Activated T-helper 1 cell treated with Interleukin-2 at 50 U/mL for 16 hours (primary cell): ENCODE results near the gene PSMD3.
A peak's percentile ranks its signal among the peaks of the same experiment; 100 is the strongest.

Experiments
- DNase-seq: peaks from one replicate; pipeline ENCODE4 v3.0.0-alpha.2; 2020; ENCODE audit warnings: low read depth

PSMD3 gene

GRCh38 chr17:39960524-39961041 lies 20.0 kb upstream of the PSMD3 start:
- no peak for DNase-seq

DNA sequence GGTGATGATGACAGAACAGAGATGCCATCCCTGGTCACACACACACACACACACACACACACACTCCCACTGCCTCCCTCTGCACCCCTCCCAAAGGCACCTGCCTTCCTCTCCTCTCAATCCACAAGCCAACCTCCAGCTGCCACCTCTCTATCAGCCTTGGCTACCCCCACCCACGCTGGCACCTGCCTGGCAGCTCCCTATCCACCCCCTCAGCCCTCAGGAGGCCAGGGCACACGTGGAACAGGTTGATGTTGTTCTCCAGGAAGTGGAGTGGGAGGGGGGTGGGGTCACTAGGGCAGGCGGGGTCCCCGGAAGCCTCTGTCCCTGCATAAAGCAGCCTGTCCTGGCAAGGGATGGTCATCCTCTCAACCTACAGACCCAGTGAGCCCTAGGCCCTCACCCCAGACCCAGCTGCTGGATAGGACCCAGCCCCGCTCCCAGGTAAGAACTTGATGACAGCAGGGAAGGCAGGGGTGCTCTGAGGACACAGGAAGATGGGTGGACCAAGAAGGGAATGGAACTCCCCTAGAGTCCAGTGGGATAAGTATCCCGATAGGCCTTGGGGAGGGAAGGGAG lies 17.9 kb upstream of the PSMD3 start, which contains the start of gene GSDMA:
GSDMA (plus strand) TSS at position 363 of the 579 bp plus-strand sequence. CDS start 2,684 bp downstream, outside the sequence.
- no peak for DNase-seq

GRCh38 chr17:39963829-39964228 lies 16.8 kb upstream of the PSMD3 start:
- peak; percentile 23 for DNase-seq

- no peak for DNase-seq
Measured at GRCh38 chr17:39965017-39965699, 15.4 kb upstream of the PSMD3 start.

- no peak for DNase-seq
Measured at GRCh38 chr17:39966771-39967170, 13.8 kb upstream of the PSMD3 start.

- DNase-seq, result no peak
Measured at GRCh38 chr17:39968761-39969160, 11.8 kb upstream of the PSMD3 start.

DNA sequence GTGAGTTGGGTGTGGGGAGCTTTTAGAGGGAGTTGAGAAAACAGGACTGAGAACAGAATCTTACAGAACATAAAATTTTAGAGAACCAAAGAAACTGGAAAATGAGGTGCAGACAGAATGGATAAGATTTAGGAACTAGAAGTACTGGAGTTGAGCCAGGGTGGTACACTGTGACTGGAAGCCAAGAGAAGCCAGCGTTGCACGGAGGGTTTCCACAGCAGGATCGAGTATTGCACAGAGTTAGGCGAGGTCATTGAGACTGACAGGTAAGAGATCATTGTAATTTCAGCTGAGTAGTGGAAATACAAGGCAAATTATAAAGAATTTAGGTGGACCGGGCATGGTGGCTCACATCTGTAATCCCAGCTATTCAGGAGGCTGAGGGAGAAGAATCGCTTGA lies 11.2 kb upstream of the PSMD3 start:
- no peak for DNase-seq

DNA sequence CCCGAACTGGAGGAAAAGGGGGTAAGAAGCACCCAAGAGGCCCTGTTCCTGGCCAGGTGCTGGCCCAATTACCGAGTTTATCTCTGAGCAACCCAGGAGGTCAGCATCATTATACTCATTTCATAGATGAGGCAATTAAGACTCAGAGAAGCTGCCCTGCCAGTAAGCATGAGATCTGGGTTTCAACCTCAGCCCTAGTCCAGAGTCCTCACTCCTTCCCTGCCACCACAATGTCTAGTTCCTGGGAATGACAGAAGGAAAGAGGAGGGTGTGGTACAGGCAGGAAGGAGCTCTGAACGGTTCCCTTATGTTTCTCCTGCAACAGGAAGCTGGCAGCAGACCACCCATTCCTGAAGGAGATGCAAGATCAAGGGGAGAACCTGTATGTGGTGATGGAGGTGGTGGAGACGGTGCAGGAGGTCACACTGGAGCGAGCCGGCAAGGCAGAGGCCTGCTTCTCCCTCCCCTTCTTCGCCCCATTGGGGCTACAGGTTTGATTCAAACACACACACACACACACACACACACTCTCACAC lies 10.4 kb upstream of the PSMD3 start:
- no peak for DNase-seq

- no peak for DNase-seq
Measured at GRCh38 chr17:39971076-39971603, 9.5 kb upstream of the PSMD3 start.

- no peak for DNase-seq
Measured at GRCh38 chr17:39972271-39972670, 8.3 kb upstream of the PSMD3 start.

GRCh38 chr17:39973496-39973895 lies 7.1 kb upstream of the PSMD3 start:
- no peak for DNase-seq

DNA sequence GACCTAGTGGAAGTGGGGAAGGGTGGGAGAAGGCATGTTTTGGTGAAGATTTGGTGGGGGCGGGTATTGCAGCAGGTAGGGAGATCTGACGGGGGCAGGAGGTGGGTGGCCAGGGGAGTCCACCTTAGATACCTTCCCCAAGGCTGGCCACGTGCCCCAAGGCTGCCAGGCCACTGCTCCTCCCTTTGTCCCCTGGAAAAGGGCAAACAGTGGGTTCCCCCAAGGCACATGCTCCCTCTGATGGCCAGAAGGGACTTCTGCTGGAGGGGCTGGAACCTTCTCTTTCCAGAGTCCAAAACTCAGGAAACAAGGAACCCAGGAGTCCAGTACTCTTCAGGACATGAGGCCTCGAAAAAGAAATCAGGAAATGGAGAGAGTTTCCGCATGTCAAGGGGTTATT lies 6.2 kb upstream of the PSMD3 start:
- DNase-seq, result no peak

- no peak for DNase-seq
Measured at GRCh38 chr17:39975801-39976200, 4.8 kb upstream of the PSMD3 start.

DNA sequence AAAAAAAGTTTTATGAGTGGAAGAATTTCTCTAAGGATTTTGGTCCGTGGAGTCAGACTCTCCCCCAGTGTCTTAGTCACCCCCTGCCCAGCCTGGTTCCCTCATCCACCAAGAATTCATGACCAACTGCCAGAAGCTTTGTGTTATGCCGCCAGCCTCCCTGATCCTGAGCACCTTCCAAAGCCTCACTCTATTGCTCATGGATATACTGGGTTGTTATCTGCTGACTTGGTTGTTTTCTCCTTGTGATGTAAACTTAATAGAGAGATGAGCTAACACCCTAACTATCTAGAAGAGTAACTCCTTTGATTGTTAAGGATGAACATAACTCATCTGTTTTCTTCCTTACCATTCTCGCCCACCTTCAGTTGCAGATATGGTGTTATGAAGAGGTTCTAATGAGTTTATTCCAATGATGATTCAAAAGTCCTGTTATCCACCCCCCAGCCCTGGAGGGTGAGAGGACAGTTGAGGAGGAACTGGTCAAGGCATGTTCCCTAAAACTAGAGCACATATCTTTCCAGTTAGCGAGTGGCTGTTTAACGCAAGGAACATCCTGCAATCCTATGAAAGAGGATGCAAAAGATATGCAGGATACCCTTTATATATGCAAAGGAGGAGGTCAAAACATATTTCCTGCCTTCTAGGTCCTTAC lies 1.5 kb upstream of the PSMD3 start:
- DNase-seq, result no peak

- DNase-seq, result no peak
Measured at GRCh38 chr17:39979893-39980350, 685 bp upstream of the PSMD3 start.

GRCh38 chr17:39981207-39981741 lies 667 bp downstream of the PSMD3 start:
- no peak for DNase-seq

DNA sequence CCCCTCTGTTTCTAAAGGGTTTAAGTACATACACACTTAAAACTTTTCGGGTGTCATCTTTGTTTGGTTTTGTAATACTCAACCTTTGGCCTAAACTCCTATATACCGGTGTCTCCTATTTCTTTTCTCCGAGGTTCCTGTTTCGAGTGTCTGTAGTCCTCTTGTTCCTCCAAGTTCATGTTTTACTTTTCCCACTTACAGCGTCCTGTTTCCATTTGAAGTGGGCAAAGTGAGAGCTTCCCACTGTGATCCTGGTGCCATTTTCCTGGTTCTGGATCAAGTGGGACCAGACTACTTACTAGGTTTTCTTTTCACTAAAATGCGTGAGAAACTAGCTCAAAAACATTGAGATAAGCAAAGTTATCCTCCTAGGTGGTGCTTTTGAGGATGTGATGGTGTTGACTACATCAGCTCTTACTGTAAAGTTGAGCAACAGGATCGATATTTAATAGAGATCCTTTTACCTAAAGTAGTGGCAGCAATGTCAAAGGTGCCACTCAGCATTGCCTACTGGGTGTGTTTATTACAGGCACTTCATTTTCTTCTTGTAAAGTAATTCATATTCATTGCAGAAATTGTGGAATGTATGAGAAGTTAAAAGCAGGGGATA lies 1.3 kb downstream of the PSMD3 start:
- DNase-seq, result no peak

DNA sequence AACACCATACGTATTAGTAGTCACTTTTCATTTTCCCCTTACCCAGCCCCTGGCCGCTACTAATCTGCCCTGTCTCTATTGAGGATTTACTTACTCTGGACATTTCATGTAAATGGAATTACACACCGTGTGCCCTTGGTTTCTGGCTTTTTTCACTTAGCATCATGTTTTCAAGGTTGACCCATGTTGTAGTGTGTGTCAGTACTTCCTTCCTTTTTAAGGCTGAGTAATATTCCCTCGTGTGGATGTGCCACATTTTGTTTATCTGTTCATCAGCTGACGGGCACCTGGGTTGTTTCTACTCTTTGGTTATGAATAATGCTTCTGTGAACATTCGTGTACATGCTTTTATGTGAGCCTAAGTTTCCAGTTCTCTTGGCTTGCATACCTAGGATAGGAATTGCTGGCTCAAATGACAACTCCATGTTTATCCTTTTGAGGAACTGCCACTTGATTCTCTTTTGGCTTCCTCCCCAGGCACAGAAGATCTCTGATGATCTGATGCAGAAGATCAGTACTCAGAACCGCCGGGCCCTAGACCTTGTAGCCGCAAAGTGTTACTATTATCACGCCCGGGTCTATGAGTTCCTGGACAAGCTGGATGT lies 7.7 kb downstream of the PSMD3 start:
- DNase-seq, result no peak

- no peak for DNase-seq
Measured at GRCh38 chr17:39994448-39994847, 13.8 kb downstream of the PSMD3 start.

DNA sequence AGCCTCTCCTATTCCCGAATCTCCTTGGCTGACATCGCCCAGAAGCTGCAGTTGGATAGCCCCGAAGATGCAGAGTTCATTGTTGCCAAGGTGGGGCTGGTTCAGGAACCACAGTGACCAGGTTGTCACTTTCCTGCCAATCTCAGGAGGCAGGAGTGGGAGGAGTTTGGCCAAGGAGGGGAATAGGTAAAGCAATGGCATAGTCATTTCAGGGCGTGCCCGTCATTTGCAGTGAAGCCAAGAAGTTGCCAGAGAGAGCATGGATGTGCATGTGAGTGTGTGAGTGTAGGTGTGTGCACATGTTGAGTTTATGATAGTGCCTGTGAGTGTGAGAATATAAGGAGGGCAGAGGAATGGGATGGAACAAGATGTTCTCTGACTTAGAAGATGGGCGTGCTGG lies 14.8 kb downstream of the PSMD3 start:
- DNase-seq, result no peak

- no peak for DNase-seq
Measured at GRCh38 chr17:39996162-39996561, 15.6 kb downstream of the PSMD3 start.
